GM18508 (cell line): ENCODE measurements around the gene IFT172.

Source experiments
- ATAC-seq: cut with Tn5 transposase; IDR thresholded peaks from one replicate; pipeline ENCODE4 v1.9.1; 2021; ENCODE audit warnings: moderate number of reproducible peaks; ENCODE audit not compliant: insufficient read depth, unreplicated experiment

IFT172 gene

DNA sequence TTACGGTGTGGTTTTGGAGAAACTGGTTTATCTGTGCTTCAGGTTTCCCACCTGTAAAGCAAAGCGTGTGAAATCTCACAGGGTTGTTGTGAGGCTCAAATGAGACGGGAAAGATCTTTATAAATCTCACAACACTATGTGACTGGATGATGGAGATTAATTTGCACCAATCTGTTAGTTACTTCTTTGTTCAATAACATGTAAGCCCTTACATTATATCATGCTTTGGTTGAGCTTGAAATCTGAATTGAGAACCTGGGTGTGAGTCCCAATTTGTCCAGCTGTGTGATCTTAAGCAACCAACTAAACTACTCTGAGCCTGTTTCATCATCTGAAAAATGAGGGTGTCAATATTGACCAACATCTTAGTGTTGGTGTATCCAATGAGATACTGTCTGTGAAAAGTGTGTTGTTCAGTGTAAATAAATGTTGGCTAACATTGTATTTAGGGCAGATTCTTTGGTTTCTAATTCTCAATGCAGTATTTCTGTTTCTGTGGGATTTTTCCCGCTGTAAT is 6.4 kb upstream of the IFT172 start:
- no peak for ATAC-seq

DNA sequence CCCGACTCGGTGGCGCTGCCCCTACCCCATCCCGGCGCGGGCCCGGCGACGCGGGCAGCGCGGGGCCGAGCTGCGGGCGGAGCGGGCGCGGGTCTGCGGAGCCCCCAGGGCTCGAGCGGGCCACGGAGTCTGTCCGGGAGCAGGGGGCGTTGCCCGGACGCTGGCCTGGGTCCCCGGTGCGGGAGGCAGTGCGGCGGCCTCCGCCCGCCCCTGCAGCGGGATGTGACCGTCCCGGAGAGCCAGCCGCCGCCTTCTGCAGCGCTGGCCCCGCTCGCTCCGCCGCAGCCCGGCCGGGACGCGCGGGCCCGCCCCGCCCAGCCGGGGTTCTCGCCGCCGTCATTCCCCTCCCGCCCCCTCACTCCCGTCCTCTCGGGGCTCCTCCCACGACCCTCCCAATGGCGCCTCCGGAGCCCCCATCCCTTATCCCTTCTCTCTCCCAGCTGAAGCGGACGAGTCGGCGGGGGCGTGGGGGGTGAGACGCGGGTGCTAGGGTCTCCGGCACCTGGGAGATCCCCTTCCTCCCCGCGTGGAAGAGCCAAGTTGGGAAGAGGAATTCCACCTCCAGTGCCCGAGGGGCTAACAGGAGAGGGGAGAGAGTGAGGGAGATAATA is 5.5 kb upstream of the IFT172 start, which contains the start of gene FNDC4:
Gene FNDC4 (minus strand): TSS at position 257 of the 611 bp plus-strand sequence. CDS start 521 bp downstream, outside the sequence.
- no peak for ATAC-seq

DNA sequence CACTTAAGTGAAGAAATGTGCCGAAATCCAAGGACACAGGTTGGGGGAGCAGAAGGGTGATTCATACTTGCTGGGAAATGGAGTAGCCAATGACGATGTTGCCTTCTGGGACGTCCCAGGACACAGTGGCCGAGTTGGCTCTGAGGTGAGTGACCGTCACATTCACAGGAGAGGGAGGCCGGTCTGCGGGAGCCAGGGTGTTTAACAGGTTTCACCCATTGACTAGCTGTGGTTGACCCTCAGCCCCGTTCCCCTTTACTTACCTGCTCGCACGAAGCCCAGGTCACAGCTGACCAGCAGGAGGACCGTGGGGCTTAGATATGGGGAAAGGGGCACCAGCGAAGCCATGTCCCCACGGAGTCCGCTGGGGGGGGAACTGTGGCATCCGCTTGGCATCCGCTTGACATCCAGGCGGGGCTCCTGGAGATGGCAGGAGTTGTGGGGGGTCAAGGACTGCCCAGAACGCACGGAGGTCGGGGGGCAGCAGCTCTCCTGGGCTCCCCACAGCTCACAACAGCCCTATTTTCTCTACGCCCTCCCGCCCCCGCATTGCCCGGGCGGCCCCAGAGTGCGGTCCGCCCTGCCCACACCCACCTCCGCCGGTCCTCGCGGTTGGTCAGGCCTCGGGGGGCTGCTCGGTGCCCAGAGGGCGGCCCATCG is 4.9 kb upstream of the IFT172 start:
- no peak for ATAC-seq

DNA sequence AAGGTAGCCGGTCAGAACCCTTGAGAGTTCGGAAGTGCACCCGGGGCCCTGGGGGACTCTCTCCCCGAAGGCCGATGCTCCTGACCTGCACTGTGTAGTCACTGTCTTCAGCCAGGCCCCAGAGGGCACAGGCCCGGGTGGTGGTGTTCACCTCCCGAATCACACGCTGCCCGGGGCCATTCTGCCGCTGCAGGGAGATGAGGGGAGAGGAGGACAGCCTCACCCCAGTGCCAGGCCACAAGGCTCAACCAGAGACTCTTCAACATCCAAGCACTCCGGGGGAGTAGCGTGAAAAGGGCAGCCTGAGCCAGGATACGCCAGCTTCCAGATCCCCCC is 4.4 kb upstream of the IFT172 start:
- ATAC-seq: no peak

DNA sequence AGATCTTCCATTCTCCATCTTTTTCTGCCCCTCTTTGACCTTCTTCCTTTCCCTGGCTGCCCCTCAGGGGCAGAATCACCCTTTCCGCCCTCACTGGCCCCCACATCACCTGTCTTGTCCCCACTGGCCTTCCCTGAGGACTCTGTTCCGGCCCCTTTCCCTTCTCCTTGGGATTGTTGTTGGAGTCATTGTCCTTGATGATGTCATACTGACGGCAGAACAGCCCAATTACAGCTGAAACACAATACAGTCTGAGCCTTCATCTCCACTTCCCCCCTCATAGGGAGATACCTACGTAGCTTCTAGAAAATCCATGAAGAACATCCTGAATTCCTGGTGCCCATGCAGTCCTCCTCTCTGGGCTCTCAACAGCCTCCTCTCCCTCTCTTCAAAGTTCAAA is 3.0 kb upstream of the IFT172 start:
- no peak for ATAC-seq

DNA sequence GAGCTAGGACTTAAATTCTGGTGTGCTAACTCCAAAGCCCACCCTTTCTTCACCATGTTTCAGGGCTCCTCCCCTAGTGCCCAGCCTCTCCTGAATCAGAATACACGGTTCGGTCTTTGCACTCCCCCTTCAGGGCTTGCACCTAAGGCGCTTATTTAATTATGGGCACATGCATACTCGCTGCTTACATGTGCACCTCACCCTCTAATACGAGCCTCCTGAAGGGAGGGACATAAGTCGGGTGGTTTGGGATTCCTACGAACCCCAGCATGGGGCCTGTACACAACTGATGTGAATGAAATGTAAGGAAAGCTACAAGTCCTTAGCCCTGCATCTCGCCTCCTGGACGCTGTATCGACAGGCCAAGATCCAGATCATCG is 435 bp downstream of the IFT172 start:
- ATAC-seq: no peak

DNA sequence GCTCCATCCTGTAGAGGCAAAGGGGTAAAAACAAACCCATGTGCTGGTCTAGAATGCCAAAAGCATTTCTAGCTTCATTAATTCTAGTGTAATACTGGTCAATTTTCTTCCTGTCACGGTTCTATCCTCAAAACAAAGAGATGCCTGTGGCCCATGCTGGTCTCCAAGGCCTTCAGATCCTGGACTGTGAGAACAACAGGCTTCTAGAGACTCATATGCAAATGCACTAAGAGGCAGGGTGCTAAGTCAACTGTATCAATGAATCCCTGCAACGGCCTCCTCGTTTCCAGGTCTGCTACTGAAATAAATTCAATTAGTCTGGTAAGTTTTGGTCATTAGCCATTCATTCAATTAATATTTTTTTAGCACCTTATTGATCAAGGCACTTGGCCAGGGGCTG is 4.0 kb downstream of the IFT172 start:
- no peak for ATAC-seq

DNA sequence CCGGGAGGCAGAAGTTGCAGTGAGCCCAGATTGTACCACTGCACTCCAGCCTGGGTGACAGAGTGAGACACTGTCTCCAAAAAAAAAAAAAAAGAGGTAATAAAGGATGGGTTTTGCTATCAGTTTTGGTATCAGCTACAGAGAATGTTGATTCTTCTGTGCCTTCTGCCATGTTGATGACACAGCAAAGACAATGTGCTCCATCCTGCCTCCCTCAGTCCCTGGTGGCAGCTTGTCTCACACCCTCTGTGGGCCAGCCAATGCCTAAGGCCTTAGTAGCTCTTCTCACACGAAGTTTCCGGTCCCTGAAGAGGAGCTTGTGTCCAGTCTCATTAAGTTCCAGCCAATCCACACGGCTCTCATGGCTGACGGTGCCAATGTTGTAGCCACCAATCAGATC is 17.6 kb downstream of the IFT172 start:
- ATAC-seq: no peak

DNA sequence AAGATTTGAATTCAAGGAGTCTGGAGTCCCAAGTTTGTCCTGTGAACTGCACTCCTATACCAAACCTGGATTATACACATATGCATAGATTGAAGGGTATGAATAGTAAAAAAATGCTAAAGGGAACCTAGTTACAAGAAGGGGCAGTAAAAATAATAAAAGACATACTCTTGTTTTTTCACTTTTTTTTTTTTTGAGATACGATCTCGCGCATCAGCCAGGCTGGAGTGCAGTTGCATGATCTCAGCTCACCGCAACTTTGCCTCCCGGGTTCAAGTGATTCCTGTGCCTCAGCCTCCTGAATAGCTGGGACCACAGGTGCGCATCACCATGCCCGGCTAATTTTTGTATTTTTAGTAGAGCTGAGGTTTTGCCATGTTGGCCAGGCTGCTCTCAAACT is 25.1 kb downstream of the IFT172 start:
- ATAC-seq: no peak

DNA sequence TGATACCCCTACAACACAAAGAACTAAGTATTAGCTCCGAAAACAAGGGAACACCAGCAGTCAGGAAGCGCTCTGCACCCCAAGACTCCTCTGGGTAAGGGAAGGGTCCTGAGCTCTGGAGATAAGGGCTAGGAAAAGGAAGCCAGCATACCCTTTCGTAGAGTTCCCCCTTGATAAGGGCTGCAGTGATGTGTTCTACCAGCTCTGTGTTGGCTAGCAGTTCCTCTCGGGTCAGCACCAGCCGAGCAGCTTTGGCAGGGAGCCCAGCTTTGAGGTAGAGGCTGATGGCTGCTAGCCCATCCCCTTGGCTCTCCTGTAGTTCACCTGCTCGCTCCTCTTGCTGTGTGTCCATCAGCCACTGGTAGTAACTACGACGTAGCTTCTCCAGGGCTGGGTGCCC is 28.4 kb downstream of the IFT172 start:
- ATAC-seq: no peak

DNA sequence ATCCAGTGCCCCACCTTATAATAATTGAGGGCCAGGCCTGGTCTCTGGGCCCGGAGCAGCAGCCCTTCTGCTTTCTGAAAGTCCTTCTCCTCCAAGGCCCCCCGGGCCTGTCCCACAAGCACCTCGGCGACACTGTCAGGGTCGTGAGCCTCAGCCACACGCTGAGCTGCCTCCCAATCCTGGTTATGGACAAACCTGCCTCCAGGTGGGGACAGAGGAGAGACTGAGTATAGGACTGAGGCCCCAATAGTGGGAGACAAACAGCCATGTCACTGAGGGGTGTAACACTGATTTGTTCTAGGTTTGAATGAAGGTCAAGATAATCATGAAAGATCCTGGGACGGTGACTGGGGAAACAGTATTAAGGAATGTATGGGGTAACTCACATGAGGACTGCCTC is 35.6 kb downstream of the IFT172 start:
- ATAC-seq: no peak

DNA sequence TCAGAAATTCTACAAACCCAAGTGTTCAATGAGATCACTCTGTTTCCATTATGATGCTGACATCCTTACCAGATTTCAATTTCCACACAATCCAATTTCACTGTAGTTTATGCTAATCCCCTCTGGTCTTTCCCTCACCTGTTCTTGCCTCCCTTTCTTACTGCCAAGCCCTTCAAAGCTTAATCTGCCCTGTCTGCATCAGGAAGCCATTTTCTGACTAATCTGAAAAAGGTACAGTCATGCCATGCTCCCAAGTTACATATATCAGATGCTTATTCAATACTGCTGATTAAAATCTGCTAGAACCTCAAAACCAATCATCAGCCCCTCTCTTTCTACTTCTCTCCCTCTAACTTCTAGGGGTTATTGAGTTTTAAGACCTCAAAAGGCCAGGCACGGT is 38.4 kb downstream of the IFT172 start:
- ATAC-seq: no peak

DNA sequence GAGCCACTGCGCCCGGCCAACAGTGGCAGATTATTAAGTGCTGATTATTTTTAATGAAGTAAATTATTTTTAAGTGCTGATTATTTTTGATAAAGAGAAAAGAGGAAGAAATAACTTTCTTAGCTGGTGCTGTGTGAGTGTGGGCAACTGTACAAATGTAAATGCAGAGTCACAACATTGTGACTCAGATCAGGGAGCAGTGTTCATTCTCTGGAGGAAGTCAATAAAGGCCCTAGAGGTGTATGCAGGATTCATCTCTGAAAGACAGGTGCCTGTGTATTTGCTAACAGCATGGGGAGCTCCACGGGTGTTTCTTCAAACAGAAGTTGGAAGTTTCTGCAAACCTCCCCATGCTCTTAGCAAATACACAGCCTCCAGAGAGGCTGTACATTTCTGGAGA is 41.2 kb downstream of the IFT172 start:
- no peak for ATAC-seq

DNA sequence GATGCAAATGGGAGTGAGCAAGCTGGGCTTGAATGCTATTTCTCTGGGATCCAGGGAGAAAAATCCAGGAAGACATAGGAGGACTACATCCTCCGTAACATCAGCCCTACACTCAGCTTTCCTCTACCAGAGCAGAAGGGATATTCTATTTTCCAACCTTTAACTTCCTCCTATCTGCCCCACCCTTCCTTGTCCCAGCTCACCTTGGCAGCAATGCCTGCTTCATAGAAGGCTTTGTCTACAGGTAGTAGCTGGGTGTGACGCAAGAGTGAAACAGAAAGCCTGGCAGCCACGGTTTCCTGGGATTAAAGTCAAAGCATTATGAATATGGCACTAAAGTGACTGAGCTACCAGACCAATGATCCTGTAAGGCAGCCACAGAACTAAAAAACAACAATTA is 43.5 kb downstream of the IFT172 start:
- no peak for ATAC-seq

DNA sequence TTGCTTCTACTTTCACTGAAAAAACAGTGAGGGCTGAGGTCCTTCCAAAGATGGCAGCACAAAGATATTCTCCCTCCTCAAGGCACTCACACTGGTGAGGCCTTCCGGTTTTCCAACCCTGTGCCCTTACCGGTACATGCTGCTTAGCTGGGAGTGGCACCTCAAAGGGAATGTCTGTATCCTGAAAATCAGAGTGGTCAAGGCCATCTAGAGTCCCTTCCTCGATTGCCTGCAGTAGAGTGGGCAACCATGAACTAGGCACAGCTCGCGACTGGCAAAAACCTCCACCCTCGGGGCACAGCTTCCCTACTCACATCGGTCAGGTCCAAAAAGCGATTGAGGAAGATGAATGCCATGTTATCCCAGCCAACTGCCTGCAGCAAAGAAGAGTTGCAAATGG is 43.9 kb downstream of the IFT172 start:
- ATAC-seq: no peak

DNA sequence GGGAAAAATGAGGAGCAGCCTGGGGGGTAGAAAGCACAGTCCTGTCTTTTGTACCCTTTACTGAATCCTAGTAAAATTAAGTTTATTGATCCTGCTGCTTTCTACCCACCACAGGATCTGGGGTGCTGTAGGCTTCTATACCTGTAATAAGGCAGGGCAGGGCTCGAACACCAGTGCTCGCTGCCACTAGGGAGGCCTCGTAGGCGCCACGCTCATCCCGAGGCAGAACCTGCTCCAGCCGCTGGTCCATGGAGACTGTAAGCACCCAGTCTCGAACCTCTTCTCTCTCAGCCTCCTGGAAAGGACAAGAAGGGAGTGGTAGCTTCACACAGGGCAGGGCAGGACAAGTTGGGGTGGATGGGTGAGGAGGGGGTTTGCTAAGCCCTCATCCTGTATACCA is 44.4 kb downstream of the IFT172 start:
- ATAC-seq: no peak

DNA sequence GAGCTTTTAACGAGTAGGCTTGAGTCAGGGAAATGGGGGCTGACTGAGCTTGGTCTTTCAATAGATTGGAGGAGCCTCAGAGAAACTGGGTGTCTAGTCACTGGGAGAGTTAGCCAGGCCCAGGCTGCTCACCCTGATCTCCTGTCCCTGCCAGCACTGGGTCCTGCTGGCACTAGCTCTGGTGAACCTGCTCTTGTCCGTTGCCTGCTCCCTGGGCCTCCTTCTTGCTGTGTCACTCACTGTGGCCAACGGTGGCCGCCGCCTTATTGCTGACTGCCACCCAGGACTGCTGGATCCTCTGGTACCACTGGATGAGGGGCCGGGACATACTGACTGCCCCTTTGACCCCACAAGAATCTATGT is 46.6 kb downstream of the IFT172 start:
- ATAC-seq: no peak

DNA sequence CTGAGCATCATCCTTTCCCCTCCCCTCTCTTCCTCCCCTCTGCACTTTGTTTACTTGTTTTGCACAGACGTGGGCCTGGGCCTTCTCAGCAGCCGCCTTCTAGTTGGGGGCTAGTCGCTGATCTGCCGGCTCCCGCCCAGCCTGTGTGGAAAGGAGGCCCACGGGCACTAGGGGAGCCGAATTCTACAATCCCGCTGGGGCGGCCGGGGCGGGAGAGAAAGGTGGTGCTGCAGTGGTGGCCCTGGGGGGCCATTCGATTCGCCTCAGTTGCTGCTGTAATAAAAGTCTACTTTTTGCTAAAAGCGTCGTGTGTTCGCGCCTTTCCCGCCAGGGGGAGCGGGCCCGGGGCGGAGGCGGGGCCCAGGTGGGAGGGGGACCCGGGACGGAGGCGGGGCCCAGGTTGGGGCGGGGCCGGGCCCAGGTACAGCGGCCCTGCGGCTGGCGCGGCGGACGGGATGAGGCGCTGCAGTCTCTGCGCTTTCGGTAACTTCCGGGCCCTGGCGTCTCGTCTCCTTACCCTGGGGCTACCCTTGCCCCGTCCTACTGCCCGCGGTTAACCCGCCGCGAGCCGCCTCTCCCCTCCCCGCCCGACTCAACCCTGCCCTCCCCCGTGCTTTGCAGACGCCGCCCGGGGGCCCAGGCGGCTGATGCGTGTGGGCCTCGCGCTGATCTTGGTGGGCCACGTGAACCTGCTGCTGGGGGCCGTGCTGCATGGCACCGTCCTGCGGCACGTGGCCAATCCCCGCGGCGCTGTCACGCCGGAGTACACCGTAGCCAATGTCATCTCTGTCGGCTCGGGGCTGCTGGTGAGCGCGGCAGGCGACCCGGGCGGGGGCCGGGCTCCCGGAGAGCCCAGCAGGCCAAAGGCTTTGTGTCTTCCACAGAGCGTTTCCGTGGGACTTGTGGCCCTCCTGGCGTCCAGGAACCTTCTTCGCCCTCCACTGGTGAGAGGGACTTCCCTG is 47.3 kb downstream of the IFT172 start, which contains the start of gene KRTCAP3:
Gene KRTCAP3 (plus strand): TSS at position 424 of the 962 bp plus-strand sequence. CDS start 32 bp downstream, at position 456.
- ATAC-seq: no peak

DNA sequence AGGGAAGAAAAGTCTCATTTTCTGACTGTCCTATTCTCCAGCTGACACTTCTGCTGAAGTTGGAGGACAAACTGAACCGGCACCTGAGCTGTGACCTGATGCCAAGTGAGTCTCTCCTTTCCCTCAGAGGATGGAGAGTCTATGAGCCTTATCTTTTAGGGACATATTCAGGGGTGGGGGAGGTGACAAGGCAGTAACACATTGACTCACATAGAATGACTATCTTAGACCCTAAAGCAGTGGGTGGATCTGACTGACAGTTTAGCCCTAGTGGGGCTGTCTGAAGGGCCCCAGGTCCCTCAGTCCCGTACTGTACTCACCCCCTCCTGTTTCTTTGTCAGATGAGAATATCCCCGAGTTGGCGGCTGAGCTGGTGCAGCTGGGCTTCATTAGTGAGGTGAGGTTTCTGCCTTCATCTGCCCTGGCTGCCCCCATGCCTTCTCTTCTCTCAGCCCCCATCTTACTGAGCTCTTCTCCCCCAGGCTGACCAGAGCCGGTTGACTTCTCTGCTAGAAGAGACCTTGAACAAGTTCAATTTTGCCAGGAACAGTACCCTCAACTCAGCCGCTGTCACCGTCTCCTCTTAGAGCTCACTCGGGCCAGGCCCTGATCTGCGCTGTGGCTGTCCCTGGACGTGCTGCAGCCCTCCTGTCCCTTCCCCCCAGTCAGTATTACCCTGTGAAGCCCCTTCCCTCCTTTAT is 48.2 kb downstream of the IFT172 start:
- no peak for ATAC-seq

DNA sequence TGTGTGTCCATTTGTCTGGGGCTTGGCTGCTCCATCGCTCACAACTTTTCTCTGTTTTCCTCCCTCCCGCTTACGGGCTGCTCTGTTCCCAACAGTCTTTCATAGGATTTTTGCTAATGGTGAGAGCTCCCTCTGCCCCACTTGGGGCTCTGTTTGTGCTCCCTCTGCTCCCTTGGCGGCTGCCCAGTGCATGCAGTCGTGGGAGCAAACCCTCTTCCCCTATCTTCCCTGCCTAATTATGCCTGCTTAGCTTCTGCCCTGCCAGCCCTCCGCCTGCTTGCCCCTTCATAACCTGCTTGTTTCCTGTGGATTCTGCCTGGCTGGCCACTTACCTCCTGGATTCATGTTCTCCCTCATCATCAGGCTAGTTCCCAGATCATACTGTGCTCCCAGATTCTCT is 53.9 kb downstream of the IFT172 start:
- ATAC-seq: no peak

DNA sequence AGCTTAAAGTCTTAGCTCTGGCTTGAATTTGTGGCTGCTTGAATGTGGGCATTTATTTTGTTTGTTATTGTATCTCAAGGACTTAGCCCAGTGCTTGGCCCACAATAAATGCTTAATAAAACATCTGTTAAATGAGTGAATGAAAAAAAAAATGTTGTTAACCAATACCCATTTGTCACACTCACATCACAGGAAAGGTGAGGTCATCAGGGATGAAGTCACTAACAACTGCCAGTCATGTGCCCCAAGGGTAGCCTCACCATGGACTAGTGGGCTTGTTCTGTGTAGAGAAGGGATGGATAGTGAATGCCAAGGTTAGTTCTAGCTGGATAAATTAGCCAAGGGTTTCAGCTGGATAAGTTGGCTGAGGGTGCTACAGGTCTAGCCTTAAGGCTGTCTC is 58.1 kb downstream of the IFT172 start:
- no peak for ATAC-seq
